Dermis blood vessel endothelial cell (primary cell): ENCODE data around the gene EHD4. TPM values are rescaled to one million over a fixed set of nuclear protein-coding genes. Genes with fewer than 3 reads are reported as not detected.

ENCODE experiments used
- DNase-seq: peaks from one replicate; pipeline ENCODE4 v3.0.0; 2010
- total RNA-seq: library from RNA; depleted of rRNA; stranded (reverse); fragments of >200 nt; gene quantifications from 2 replicates; pipeline ENCODE4 v1.2.3, GENCODE V29; 2014

The EHD4 gene
- total RNA-seq: 84.4 and 128 TPM in 2 replicates

DNA sequence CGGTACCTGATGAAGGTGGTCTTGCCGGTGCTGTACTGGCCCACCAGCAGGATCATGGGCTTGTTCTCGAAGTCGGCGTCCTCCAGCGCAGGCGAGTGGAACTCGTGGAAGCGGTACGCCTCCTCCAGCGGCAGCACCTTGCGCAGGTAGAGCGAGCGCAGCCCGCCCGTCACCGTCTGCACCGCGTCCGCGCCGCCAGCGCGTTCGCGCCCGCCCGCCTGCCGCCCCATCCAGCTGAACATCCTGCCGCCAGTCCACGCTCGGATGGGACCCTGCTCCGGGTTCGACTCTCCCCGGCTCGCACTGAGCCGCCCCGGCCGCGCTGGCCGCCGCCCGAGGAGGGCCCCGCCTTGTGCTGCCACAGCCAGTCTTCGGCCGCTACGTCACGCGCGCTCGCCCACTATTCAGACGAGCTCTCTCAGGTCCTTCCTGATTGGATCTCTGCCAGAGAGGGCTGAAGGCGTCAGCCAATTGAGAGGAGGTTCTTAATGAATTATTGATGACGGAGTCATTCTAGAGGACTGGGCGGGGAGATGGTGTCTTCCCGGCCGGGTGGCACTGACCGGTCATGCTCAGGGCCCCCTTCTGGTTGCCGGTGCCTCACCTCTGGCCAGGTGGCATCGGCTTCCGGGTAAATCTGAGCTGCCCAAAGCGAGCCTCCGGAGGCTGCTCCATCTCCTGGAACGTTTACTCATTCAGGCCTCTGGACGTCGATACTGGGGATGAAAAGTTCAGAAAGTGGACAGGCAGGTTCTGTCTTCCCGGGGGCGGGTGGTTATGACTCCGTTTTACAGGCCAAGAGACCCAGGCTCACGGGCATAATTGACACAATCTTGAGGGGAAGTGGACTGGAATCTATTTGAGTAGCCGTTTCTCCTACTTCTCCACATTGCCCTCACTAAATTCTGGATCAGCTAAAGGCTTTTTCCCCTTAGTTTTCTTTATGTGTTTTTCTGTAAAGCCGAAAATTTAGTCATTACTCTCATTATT is at the start of gene EHD4:
Gene EHD4, minus strand, starts transcription at position 305 of the 990 bp plus-strand sequence. Its CDS starts 63 bp downstream, at position 242.
- peak; percentile 100 for DNase-seq

DNA sequence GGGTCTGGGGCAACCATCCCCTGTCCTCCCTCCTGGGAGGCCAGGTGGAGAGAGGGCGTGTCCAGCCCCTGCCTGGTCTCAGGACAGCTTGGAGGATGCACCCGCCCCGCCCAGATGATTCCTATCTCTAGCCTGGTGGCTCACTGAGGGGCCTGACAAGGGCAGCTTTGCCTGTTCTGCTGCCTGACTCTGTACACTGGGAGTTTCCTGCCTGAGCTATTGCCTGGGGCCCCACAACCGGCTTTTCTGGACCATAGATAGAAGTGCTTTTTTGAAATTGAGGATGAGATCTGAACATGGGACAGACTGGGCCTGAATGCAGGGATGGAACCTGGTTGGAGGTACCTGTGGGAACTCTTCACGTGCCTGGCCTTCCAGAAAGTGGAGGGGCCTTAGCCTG is 49.2 kb upstream of the EHD4 start:
- no peak for DNase-seq

DNA sequence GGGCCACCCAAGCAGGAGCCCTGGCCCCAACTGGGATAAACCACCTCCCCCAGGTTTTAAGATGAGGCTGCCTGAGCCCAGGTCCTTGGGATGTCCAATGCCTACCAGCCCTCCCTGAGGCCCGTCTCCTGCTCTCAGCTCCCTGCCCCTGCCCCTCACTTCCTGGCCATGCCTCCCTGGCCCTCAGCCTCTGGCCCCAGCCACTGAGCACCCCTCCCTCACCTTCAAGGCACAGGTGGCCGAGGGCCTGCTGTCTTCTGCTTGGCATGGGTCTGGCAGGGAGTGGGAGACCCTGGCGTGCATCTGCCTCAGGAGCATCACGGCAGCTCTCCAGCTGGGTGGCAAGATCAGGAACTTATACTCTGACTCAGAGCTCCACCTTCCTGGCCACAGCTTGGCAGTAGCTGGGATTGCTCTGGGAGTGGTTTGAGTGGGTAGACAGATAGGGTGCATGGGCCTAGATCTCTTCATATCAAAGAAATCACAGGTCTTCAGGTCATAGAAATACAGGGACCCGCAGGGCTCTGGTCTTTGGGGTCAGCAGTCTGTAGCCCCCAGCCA is 48.4 kb upstream of the EHD4 start, which contains the start of gene PLA2G4E:
Gene PLA2G4E, minus strand, starts transcription at position 330 of the 561 bp plus-strand sequence. Its CDS starts 12 bp downstream, at position 318.
- no peak for DNase-seq

DNA sequence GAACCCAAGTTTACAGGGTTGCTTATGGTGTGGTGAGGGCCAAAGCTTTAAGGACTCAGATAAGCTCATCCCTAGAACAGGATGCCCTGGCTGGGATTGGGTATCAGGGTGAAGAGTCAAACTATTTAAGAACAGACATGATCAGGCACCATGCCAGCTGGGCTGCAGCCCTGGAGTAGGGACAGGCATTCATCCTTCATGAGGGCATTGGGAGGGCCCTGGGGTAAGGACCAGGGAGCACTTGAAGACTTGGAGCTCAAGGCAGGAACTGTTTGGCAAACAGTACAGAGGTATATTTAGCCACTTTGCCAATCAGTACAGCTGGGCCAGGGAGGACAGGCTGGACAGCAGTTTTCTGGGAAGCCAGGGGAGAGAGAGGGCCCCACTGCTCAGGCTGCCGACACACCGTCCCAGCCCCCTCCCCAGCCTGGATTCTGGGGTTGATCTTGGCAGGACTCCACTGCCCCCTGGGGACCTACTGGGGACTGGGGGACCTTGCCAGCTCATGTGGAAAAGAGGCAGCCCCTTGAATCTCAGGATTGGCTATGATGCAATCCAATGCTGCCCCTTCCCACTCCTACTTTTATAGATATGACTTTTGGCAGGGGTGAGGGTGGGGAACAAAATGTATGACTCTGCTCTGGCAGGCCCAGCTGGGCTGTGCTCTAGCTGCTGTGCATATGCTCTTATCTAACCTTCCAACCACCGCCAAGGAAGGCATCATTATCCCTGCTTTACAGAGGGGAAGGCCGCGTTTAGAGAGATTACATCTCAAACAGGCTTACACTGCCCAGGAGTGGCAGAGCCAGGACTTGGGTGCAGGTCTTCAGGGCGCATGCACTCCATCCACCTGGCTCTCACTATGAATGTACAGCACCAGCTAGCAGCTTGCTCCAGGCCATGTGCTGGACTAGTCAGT is 46.2 kb upstream of the EHD4 start:
- no peak for DNase-seq

DNA sequence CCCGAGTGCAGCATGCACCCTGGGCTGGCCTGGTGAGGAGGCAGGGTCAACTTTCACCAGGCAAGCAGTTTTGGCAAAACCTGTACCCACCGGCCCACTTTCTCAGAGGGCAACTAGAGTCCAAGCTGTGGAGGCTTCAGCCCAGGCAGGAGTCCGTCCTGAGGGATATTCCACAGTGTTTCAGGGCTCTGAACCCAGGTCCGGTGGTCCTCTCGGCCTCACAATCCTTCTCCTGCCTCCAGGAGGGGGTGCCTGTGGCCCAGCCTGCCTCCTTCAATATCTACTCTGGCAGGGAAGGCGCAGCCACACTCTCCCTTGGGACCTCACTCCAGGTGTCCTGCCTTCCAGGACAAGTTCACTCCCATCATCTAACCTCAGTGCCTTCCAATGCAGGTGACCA is 44.6 kb upstream of the EHD4 start:
- no peak for DNase-seq

DNA sequence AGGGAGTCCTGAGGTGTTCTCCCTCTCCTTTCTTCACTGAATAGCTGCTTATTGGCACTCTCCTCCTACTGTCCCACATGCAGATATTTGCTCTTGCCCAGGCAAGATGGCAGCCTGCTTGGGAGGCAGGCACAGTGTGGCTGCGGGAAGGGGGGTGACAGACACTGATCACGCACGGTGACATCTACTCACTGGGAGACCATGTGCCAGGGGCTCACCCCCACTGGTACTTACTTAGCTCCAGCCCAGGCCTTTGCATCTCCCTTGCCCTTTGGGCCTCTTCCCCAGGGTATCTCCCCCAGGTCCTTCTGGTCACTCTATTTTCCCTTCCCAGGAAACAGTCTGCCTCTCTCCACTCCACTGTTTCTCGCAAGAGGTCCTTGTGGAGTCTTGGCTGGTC is 42.0 kb upstream of the EHD4 start:
- no peak for DNase-seq

DNA sequence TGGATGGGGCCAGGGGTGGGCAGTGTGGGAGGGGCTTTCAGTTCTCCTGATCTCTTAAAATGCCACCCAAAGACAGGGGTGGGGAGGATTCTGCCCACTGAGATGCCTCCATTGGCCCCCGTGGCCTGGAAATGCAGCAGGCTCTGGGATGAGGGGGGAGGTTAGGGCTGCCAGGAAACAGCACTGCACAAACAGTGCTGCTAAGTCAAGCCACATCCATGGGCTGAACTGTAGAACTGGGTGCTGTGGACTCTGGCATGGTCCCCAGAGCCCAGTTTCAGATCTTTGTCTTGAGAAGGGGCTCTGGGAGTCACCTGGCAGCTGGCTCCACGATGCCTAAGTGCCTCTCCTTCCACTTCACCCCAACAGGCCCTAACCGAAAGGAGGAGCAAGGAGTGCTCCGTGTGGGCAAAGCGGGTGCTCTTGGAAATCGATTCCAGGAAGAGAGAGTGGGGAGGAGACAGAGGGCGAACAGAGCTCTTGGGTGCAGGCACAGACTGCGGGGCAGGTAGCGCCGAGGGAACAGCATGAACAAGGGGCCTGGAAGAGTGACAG is 40.6 kb upstream of the EHD4 start:
- no peak for DNase-seq

DNA sequence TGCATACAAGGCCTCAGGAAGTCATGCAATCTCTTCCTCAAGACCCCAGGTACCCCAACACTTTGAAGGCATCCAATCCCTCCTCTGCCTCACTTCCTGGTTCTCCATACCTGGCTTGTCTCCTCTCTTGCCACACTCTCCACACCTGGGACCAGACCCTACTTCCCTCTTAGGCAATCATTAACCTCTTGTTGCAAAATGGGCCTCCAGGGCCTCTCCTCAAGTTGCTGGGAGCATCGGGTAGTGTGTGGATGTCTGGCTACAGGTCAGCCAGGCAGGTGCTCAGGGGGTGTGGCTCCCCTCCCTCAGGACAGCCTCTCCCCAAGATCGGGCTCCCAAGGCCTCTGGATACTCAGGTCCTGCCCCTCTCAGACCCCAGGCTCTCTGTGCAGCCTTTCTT is 39.9 kb upstream of the EHD4 start:
- DNase-seq: no peak

DNA sequence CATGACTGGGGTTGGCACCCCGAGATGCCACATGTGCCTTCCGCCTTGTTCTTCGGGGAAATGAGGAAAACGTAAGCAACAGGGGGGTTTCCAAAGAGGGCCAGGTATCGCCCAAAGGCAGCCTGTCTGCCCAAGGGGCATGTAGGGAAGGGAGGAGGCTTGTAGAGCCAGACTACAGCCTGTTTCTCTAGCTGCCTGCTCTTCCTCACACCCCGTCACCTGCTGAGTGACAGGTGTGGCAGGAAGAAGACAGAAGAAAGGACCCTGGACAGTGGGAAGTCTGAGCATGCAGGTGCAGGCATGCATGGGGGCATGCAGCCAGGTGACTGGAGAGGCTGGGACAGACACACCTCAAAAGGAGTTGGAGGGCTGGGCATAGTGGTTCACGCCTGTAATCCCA is 38.7 kb upstream of the EHD4 start:
- DNase-seq: no peak

DNA sequence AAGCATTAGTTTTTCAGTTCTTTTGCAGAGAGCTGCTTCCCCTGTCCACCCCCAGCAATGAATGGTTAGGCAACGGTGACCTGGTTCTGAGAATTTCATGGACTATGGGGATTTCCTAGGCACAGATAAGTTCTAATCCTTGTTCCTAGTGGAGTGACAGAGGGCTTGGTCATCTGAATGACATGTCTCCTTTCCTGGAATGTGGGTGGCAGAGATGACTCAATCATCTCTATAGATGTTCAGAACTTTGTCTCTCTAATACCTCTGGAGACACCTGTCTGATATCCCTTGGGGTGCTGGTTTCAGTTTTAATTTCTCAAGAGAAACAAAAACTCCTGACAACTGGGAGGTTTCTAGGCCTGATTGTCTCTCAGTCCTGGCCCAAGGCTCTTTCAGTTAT is 38.1 kb upstream of the EHD4 start:
- no peak for DNase-seq

DNA sequence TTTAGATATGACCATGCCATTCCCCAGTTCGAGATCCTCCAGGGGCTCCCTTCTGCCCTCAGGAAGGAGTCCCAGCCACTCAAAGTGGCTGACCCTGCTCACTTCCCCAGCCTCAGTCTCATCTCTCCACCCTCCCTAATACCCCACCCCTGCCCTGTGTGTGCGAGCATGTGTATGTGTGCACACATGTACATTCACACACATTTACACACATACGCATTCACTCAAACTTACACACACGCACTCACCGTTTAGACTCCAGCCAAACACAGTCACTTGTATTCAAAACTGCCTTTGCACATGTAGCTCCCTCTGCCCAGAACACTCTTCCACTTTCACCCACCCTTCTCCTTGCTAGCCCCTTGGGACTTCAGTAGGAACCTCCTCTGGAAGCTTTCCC is 37.1 kb upstream of the EHD4 start:
- no peak for DNase-seq

DNA sequence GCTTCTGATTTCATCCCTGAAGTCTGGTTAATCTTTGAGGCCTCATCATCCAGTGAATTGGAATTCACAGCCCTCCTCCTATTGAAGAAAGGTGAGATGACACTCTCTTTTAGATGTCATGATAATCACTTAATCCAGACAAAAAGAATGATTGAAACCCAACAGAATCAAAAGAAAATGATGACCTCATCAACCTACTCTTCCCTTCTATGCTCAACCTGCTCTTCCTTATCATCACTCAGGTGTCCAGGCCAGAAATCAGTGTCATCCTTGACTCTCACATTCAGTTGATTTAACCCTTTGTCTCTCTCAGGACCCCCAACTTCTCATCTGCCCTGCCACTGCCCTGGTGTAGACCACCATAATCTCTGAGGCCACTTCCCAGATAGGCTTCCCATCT is 36.7 kb upstream of the EHD4 start:
- no peak for DNase-seq

DNA sequence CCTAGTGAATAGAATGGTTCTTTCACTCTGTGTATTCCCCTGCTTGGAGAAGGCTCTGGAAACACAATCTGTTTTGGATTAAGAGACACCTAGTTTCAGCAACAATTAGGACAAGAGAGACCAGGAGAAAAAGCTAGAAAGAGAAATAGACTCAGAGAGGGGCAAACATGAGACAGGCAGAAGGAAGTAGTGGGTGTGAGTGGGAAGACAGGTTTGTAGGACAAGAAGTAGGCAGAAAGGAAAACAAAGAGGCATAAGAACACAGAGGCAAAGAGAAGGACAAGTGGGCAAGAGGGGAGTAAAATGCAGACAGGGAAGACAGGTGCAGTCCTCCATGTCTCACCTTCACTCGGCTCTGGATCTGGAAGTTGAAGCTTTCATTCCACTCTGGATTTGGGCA is 35.0 kb upstream of the EHD4 start:
- no peak for DNase-seq

DNA sequence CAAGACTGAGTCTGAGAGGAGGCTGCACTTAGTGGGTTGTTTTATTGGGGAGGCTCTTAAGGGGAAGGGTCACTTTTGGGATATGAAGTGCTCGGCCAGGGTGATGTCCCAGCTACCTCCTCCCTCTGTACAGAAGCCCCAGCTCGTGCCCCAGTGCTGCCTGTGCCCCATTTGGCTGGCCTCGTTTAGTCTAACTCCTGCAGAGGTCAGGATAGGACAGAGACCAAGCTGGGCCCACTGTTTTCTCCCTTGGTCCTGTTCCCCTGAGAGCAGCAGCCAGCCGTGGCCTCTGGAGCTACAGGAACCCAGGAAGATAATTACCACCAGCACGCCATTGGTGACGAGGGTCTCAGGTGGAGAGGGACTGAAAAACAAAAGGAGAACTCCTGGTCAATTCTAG is 30.0 kb upstream of the EHD4 start:
- no peak for DNase-seq

DNA sequence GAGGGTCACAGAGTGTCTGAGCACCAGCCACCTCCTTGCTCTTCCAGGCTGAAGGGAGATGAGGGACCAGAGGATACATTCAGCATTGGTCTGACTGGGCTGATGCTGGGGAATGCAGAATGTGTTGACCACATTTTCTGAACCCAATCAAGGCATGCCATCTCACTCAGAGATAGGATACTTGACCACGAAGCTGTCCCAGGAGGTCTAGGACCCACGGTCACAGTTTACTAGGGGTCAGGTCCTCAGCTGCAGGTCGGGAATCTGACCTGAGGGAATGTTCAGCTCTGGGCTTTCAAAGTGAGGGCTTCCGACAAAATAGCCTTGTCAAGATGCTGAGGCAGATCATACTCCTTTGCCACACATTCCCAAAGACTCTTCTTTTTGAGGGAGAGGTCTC is 28.9 kb upstream of the EHD4 start:
- DNase-seq: no peak

DNA sequence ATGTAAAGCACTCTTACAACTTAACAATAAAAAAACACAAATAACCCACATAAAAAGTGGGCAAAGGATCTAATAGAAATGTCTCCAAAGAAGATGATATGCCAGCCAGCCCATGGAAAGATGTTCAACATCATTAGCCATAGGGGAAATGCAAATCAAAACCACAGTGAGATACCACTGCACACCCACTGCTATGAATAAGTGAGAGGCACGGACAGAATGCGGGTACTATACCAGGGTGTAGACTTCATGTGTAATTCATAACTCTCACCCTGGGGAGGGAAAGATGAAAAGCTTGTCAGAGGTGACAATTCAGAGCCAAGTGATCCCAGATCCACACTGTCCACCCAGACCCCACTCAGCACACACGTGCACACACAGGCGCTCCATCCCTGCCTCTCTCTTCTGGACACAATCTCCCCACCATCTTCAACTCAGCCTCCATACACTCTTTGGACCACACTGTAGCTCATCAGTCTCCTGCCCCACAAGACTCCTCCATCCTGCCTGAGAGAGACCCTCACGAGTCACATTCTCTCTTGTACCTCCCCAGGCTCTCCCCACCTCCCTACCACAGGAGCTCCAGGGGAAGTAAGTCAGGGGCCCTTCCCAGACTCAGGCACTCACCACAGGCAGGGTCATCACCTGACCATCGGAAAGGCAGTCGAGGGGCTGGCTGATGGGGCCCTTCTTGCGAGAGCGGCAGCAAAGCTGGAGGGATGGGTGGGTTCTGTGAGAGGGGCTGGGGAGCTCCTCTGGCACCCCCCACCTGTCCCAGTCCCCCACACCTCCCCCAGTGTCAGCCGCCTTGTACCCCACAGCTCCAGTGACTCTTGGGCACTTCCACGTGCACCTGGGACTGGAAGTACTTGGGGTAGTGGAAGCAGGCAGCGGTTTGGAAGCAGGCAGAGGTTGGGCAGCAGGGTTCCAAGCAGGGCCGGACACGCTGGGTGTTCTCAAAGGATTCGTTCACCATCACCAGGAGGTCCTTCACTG is 27.2 kb upstream of the EHD4 start:
- DNase-seq: no peak

DNA sequence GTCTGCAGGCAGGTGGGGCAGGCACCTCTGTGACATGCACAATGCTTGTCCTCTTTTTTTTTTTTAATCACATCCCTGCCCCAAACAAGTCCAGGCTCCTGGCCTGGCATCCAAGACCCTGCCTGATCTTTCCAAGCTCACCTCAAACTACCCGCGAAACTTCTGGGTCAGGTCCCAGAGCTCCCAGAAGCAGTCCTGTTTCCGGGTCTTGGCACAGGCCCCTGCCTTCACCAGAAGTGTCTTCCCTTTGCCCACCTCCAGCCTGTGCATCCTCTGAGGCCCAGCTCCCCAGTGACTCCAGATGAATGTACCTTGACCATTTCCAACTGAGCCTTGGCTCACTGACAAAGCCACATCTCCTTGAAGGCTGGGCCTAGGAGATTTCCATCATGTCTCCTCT is 25.5 kb upstream of the EHD4 start:
- no peak for DNase-seq

DNA sequence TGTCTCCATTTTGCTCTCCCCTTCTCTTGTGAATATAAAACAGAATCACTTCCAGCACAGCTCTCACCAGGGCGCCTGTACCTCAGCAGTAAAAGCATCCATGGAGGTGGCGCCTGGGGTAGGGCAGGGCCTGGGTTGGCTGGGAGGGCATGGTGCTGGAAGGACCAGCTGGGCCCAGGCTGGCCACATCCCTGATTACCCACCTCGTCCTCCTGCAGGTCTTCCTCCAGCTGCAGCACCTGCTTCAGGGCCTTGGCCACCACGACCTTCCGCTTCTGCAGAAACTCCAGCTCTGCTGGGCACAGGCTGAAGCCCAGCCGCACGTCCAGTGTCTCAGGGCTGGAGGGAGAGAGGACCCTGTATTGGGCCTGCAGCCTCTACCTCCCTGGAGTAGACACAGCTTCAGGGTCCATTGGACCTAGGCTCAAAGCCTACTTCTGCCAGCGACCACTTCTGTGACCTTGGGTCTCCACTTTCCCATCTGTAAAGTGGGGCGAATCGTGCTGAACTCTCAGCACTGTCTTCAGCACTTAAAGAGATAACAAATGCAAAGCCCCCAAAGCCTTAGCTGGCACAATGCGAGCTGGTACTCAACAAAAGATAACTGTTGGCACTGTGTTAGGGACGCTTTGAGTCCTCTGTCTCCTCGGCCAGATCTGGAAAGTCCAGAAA is 24.7 kb upstream of the EHD4 start:
- no peak for DNase-seq

DNA sequence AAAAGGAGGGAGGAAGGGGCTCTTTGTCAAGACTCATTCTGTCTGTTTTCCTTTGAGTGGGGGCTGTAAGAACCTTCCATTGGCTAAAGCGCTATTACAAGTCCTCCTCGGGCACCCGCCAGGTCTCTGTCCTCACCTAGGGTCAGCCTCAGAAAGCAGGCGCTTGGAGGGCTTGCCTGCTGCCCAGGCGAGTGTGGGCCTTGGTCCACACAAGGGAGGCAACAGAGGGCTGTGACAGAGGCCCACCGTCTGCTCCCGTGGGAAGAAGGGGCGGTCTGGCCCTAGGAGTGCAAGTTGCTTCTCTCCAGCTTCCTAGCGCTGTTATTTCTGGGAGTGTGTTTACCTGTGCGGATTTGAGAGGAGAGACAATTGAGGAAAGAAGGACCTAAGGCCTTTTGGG is 24.0 kb upstream of the EHD4 start:
- no peak for DNase-seq

DNA sequence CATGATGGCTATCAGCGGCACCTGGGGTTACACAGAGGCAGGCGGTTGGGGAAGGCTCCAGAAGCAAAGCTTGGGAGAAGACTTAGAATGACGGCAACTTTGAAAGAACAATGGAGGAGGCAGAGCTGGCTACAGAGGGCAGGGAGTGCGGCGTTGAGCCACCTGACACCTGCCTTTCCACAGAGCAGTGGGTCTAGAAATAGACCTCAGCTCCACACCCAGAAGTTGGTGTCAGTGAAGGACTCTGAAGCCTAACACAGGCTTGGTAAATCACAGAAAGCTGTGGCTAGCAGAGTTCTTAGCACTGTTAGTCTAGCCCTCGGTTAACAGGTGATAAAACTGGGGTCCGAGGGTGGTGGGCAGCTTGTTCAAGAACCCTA is 23.1 kb upstream of the EHD4 start:
- no peak for DNase-seq
